Glutamatergic neuron (in vitro differentiated cells): ENCODE measurements around the gene NUAK1. TPM values are rescaled to one million over a fixed set of nuclear protein-coding genes. Genes with fewer than 3 reads are reported as not detected.

Experiments used
- DNase-seq: peaks from one replicate; pipeline ENCODE4 v3.0.0; 2022
- H3K27ac Mint-ChIP-seq: one replicate; pipeline ENCODE4 v1.8.0; 2020; ENCODE audit warnings: mild to moderate bottlenecking, mixed read lengths, inconsistent platforms; ENCODE audit not compliant: unreplicated experiment
- H3K27me3 Mint-ChIP-seq: one replicate; pipeline ENCODE4 v1.8.0; 2020; ENCODE audit warnings: mild to moderate bottlenecking, moderate library complexity, mixed read lengths, inconsistent platforms; ENCODE audit not compliant: unreplicated experiment
- H3K36me3 Mint-ChIP-seq: one replicate; pipeline ENCODE4 v1.8.0; 2020; ENCODE audit warnings: mild to moderate bottlenecking, mixed read lengths, inconsistent platforms; ENCODE audit not compliant: unreplicated experiment
- H3K4me1 Mint-ChIP-seq: one replicate; pipeline ENCODE4 v1.8.0; 2020; ENCODE audit warnings: mild to moderate bottlenecking, low read depth, mixed read lengths, inconsistent platforms; ENCODE audit not compliant: unreplicated experiment
- H3K4me3 Mint-ChIP-seq: one replicate; pipeline ENCODE4 v1.8.0; 2020; ENCODE audit warnings: mild to moderate bottlenecking, mixed read lengths, inconsistent platforms; ENCODE audit not compliant: unreplicated experiment
- H3K9me3 Mint-ChIP-seq: one replicate; pipeline ENCODE4 v1.8.0; 2020; ENCODE audit warnings: mild to moderate bottlenecking, moderate library complexity, mixed read lengths, inconsistent platforms; ENCODE audit not compliant: unreplicated experiment
- CTCF ChIP-seq: fragments of 200-600 bp; sonication (generic); IDR thresholded peaks from one replicate; pipeline ENCODE4 v1.5.0; 2021; ENCODE audit not compliant: partially characterized antibody, unreplicated experiment
- total RNA-seq: library from RNA; stranded (reverse); fragmentation: NEBNext Ultra II Directional; extraction: Animal tissue kit (Norgen Biotek cat#: 25700); gene quantifications from one replicate; pipeline ENCODE4 v1.2.1, GENCODE V29; 2021; ENCODE audit not compliant: unreplicated experiment

NUAK1 gene
- total RNA-seq, 1 donor from 2014 or later: 18.8 TPM

- H3K9me3 Mint-ChIP-seq: peaks cover 2% of the 10 kb centered on the region
- no peaks in the 10 kb centered on the region for H3K4me1 Mint-ChIP-seq
- H3K27ac Mint-ChIP-seq: no peak overlapping the region
- no peaks in the 10 kb centered on the region for H3K36me3 Mint-ChIP-seq
- DNase-seq: no peak
- peaks cover 5% of the 10 kb centered on the region for H3K27me3 Mint-ChIP-seq
- no peak for TF ChIP-seq CTCF
- H3K4me3 Mint-ChIP-seq: no peak overlapping the region
Observed at GRCh38 chr12:106074706-106075392, 63.9 kb downstream of the NUAK1 start.

- Mint-ChIP-seq H3K36me3 (no peaks in the 10 kb centered on the region), H3K27me3 (peaks cover 5% of the 10 kb centered on the region), H3K4me3 (no peak overlapping the region), H3K9me3 (peaks cover 2% of the 10 kb centered on the region), H3K4me1 (no peaks in the 10 kb centered on the region), H3K27ac (no peak overlapping the region)
- no peak for TF ChIP-seq CTCF
- DNase-seq: no peak
Observed at GRCh38 chr12:106074361-106074705, 64.4 kb downstream of the NUAK1 start.

- H3K9me3 Mint-ChIP-seq: peaks cover 2% of the 10 kb centered on the region
- no peak overlapping the region for H3K27ac Mint-ChIP-seq
- no peak for DNase-seq
- no peaks in the 10 kb centered on the region for H3K36me3 Mint-ChIP-seq
- TF ChIP-seq CTCF: no peak
- H3K4me3 Mint-ChIP-seq: no peak overlapping the region
- no peaks in the 10 kb centered on the region for H3K4me1 Mint-ChIP-seq
- H3K27me3 Mint-ChIP-seq: peaks cover 3% of the 10 kb centered on the region
Observed at GRCh38 chr12:106073179-106073578, 65.6 kb downstream of the NUAK1 start.

GRCh38 chr12:106072751-106073150 lies 66.0 kb downstream of the NUAK1 start:
- Mint-ChIP-seq H3K27me3 (peaks cover 4% of the 10 kb centered on the region), H3K4me3 (no peak overlapping the region), H3K27ac (no peak overlapping the region), H3K36me3 (no peaks in the 10 kb centered on the region), H3K4me1 (no peaks in the 10 kb centered on the region), H3K9me3 (peaks cover 2% of the 10 kb centered on the region)
- no peak for DNase-seq
- TF ChIP-seq CTCF: no peak

GRCh38 chr12:106071686-106072085 lies 67.1 kb downstream of the NUAK1 start:
- no peak overlapping the region for H3K27ac Mint-ChIP-seq
- peaks cover 2% of the 10 kb centered on the region for H3K9me3 Mint-ChIP-seq
- H3K4me3 Mint-ChIP-seq: no peak overlapping the region
- TF ChIP-seq CTCF: no peak
- H3K4me1 Mint-ChIP-seq: no peaks in the 10 kb centered on the region
- H3K27me3 Mint-ChIP-seq: peaks cover 4% of the 10 kb centered on the region
- no peak for DNase-seq
- H3K36me3 Mint-ChIP-seq: no peaks in the 10 kb centered on the region
